ENCODE data around the gene TUT7. TPM values are rescaled to one million over a fixed set of nuclear protein-coding genes. Genes with fewer than 3 reads are reported as not detected.
A peak's percentile ranks its signal among the peaks of the same experiment; 100 is the strongest.

TUT7 gene
- total RNA-seq, 6 experiments from 2014 or later = 17.8 to 23.9 (median 19.2) TPM

- Mint-ChIP-seq H3K27me3 (ENCODE audit: insufficient read depth) (peaks cover 4% of the 10 kb centered on the region), H3K36me3 (ENCODE audit: low read depth) (no peaks in the 10 kb centered on the region), H3K9me3 (no peaks in the 10 kb centered on the region), H3K4me3 (no peak overlapping the region), H3K27ac (no peak overlapping the region; the same call in 1 of the 2 replicates), H3K4me1 (ENCODE audit: low read depth) (peaks cover 20% of the 10 kb centered on the region)
- DNase-seq = no peak
- TF ChIP-seq CTCF (IDR thresholded peaks at IDR 0.05) = no peak
Measured at GRCh38 chr9:86285261-86285660, 68.9 kb downstream of the TUT7 start.

DNA sequence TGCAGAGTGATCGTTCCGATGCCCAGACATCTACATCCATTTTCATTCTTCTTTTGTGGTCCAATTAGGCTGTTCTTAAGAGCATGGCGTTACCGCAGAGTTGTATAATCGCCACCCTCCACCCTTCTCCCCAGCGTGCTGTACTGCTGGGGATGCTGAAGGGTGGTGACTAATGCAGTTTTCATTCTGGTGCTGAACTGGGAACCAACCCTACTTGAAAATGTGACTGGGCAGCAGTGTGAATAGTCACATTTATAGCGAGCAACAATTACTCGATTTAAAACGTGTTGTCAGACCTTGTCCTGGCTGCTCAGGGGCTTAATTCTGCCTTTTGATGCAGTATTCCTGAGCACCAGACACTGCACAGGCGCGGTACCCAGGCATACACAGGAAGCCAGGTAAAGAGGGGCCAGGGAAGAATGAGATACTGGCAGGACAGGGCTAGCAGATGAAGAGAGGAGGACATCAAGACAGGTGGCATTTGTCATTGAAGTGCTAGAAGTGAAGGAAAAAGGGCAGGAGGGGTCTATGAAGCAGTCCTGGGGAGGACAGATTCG is 71.2 kb downstream of the TUT7 start:
- H3K27me3 Mint-ChIP-seq (ENCODE audit: insufficient read depth) = peaks cover 2% of the 10 kb centered on the region; the same call in 1 of the 2 replicates
- TF ChIP-seq CTCF (IDR thresholded peaks at IDR 0.05) = no peak
- H3K36me3 Mint-ChIP-seq (ENCODE audit: low read depth) = peaks cover 6% of the 10 kb centered on the region
- no peaks in the 10 kb centered on the region for H3K9me3 Mint-ChIP-seq
- peak; percentile 88 for DNase-seq
- peak overlapping the region; percentile 94 for H3K4me3 Mint-ChIP-seq
- peak overlapping the region; percentile 99 for H3K27ac Mint-ChIP-seq
- H3K4me1 Mint-ChIP-seq (ENCODE audit: low read depth) = peaks cover 34% of the 10 kb centered on the region

DNA sequence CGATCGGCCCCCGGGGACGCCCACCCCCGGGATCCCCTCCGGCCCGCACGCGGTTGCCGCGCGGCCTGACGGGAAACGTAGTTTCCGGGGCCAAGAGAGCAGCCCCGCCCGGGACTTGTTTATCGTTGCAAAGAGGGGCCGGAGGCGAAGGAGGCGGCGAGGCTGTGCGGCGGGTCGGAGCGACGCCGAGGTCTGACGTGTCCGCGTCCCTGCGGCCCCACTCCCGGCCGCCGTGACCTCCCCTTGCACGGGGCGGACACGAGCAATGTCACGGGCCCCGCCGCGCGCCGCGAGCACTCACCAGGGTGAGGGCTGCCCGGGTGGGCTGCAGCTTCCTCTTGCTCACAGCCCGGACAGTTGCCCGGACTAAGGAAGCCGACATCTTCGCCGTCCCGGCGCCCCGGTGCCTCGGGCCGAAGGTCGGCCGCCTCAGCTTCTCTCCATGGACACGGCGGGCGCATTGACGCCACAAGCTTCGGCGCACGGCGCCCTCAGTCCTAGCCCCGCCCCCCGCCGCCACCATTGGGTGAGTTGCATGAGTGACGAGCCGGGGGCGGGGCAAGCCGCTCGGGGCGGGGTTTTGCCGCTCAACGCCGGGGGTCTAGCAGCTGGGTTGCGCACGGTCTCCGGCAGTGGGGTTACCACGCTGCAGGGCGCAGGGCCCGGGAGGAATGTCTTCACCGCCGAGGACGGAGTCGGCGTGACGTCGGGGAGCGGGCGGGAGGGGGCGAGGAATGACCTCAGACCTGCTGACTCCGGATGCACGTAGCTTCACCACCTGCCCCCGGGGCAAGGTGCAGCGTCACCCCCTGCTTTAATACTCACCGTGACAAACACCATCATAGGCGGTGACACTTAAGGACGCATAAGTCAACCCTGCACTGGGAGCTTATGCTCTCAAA is 71.9 kb downstream of the TUT7 start, which contains the start of gene ISCA1:
TSS of gene ISCA1 (minus strand) at position 462 of the 902 bp plus-strand sequence. CDS start at position 382, 80 bp downstream.
- Mint-ChIP-seq H3K27ac (peak within 1 kb of the TSS; percentile 99), H3K4me1 (ENCODE audit: low read depth) (peaks cover 34% of the 10 kb centered on the region)

GRCh38 chr9:86281593-86282076 is 72.6 kb downstream of the TUT7 start:
- Mint-ChIP-seq H3K4me3 (peak overlapping the region; percentile 94), H3K27ac (peak overlapping the region; percentile 99), H3K4me1 (ENCODE audit: low read depth) (peaks cover 39% of the 10 kb centered on the region), H3K9me3 (no peaks in the 10 kb centered on the region), H3K36me3 (ENCODE audit: low read depth) (peaks cover 6% of the 10 kb centered on the region), H3K27me3 (ENCODE audit: insufficient read depth) (peaks cover 2% of the 10 kb centered on the region; the same call in 1 of the 2 replicates)
- no peak for TF ChIP-seq CTCF (IDR thresholded peaks at IDR 0.05)
- DNase-seq = no peak

More for the DNA sequence above, 71.9 kb downstream of the TUT7 start, which contains the start of gene ISCA1:
- TF ChIP-seq CTCF (IDR thresholded peaks at IDR 0.05) = no peak
- peaks cover 2% of the 10 kb centered on the region; the same call in 1 of the 2 replicates for H3K27me3 Mint-ChIP-seq (ENCODE audit: insufficient read depth)
- peak within 1 kb of the TSS; percentile 94 for H3K4me3 Mint-ChIP-seq
- peaks cover 6% of the 10 kb centered on the region for H3K36me3 Mint-ChIP-seq (ENCODE audit: low read depth)
- peak; percentile 88 for DNase-seq
- no peaks in the 10 kb centered on the region for H3K9me3 Mint-ChIP-seq

DNA sequence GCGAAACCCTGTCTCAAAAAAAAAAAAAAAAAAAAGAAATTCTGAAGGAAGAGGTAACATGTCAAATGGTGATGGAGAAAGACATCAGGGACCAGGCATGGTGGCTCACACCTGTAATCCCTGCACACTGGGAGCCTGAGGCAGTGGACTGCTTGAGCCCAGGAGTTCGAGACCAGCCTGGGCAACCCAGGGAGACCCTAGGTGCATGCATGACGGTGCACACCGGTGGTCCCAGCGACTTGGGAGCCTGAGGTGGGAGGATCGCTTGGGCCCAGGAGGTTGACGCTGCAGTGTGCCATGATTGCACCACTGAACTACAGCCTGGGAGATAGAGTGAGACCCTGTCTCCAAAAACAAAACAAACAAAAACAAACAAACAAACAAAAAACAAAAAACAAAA is 73.6 kb downstream of the TUT7 start:
- Mint-ChIP-seq H3K27ac (peak overlapping the region; percentile 99; the same call in 1 of the 2 replicates), H3K4me3 (peak overlapping the region; percentile 94), H3K9me3 (no peaks in the 10 kb centered on the region), H3K27me3 (ENCODE audit: insufficient read depth) (peaks cover 2% of the 10 kb centered on the region; the same call in 1 of the 2 replicates), H3K4me1 (ENCODE audit: low read depth) (peaks cover 39% of the 10 kb centered on the region), H3K36me3 (ENCODE audit: low read depth) (peaks cover 6% of the 10 kb centered on the region)
- no peak for DNase-seq
- no peak for TF ChIP-seq CTCF (IDR thresholded peaks at IDR 0.05)
